AG09309 (cell line): Measurements from ENCODE around the gene PRKG1.

Source experiments
- DNase-seq: peaks from one replicate; pipeline ENCODE4 v3.0.0-alpha.2; 2010; ENCODE audit warnings: low read depth
- H3K4me3 ChIP-seq: 2 replicates; pipeline ENCODE4 v1.5.1; 2011; ENCODE audit warnings: mild to moderate bottlenecking, low read depth, low read length, moderate library complexity; ENCODE audit not compliant: control insufficient read depth
- TF ChIP-seq, protein P1 (sequence below): IDR thresholded peaks from 2 replicates; pipeline ENCODE4 v1.5.1; 2011; ENCODE audit warnings: mild to moderate bottlenecking, low read depth, low read length, inconsistent platforms; ENCODE audit not compliant: insufficient read depth, control insufficient read depth; ENCODE audit errors: missing control alignments

PRKG1 gene

DNA sequence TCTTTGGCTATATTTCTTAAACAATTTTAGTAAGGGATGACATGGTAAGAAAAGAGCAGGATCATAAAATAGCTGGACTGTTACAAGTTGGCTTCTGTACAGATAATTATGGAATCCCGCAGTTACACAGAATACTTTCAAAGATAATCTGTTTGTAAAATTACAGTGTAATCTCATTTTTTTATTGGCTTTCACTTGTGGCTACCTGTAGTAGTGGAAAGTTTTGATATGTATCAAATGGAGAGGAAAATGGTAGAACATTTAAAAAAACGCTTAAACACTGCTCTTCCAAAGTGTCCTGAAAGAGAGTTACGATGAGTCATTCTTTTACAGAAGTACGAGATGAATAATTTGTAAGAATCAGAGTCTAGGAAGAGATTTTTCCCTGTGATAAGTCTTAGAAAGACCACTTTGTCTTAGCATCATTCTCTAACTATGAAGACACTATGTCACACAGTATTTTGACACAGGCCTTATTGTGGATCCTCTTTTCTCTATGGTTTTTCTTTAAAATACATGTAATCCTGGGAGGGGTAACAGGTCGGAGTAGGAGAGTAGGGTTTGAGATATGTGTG lies 1024.8 kb downstream of the PRKG1 start:
- TF ChIP-seq, protein P1, sequence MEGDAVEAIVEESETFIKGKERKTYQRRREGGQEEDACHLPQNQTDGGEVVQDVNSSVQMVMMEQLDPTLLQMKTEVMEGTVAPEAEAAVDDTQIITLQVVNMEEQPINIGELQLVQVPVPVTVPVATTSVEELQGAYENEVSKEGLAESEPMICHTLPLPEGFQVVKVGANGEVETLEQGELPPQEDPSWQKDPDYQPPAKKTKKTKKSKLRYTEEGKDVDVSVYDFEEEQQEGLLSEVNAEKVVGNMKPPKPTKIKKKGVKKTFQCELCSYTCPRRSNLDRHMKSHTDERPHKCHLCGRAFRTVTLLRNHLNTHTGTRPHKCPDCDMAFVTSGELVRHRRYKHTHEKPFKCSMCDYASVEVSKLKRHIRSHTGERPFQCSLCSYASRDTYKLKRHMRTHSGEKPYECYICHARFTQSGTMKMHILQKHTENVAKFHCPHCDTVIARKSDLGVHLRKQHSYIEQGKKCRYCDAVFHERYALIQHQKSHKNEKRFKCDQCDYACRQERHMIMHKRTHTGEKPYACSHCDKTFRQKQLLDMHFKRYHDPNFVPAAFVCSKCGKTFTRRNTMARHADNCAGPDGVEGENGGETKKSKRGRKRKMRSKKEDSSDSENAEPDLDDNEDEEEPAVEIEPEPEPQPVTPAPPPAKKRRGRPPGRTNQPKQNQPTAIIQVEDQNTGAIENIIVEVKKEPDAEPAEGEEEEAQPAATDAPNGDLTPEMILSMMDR: no peak
- no peak for DNase-seq
- no peak overlapping the region for H3K4me3 ChIP-seq

DNA sequence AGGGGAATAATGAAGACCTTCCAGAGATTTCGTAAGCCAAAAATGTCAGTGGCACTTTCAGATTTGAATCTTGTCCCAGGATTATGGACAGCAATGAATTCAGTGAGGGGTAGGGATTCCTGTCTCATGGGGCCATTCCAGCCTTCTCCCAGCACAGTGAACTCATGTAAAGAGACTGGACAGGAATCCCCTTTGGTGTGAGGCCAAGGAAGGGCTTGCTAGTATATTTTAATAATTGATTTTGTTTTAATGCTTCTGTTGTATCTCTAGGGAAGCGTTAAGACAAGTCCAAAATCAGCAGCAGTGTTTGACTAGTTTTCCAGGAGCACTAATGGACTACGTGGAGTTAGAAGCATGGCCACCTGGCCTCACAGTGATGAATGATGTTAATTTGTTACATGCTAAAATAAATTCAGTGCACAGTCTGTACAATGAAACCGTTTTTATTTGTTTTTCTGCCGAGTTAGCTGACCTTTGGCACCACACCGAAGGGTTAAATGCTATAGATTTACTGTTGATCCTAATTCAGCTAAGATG lies 1025.8 kb downstream of the PRKG1 start:
- no peak for DNase-seq
- H3K4me3 ChIP-seq: no peak overlapping the region
- TF ChIP-seq, protein P1: no peak

DNA sequence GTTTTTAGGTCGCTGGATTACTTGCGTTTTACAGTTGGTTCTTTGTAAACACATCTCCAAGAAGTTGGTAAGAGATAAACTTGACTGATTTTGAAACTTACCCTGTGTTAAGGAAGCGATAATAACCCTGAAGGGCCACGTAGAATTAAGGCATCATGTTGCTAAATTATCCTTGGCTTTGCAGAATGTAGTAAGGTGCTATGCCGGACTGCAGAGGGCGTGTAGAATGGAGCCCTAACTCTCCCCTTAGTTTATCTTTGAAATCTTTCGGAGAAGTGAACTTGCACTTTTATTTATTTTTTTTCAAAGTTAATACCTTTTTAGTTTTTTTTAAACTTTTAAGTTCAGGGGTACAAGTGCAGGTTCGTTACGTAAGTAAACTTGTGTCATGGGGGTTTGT lies 1031.0 kb downstream of the PRKG1 start:
- no peak overlapping the region for H3K4me3 ChIP-seq
- DNase-seq: no peak
- TF ChIP-seq, protein P1: no peak

DNA sequence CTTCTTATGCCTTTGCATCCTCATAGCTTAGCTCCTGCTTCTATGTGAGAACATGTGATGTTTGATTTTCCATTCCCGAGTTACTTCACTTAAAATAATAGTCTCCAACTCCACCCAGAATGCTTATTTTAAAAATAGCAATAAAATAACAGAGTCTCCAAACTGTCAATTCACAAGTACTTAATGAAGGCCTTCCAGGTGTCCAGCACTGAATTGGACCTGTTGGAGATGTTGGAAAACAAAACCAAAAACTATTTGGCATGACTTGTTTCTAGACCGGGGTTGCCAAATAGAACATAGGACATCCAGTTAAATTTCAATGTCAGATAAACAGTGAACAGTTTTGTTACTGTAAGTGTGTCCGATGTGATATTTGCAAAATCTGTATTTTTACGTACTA lies 1031.7 kb downstream of the PRKG1 start:
- no peak for DNase-seq
- TF ChIP-seq, protein P1: no peak

DNA sequence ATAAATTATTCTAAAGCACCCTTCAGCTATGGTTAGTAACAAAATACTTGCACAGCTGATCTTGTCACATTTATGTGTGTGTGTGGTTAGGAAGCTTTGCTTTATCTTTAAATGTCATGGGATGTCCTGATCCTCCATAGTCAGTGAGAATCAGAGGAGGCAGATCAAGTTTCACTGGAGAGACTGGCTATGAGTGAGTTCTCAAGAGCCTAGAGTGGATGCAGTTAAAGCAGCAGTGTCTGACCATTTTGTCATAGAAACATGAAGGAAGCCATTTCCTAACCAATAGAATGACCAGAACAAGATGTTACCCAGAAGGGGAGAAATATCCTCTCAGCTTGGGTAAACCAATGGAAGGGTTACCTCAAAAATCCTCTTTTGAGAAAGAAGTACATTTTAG lies 1032.6 kb downstream of the PRKG1 start:
- TF ChIP-seq, protein P1: no peak
- DNase-seq: no peak

More for the DNA sequence above, 1031.7 kb downstream of the PRKG1 start:
- no peak overlapping the region for H3K4me3 ChIP-seq

DNA sequence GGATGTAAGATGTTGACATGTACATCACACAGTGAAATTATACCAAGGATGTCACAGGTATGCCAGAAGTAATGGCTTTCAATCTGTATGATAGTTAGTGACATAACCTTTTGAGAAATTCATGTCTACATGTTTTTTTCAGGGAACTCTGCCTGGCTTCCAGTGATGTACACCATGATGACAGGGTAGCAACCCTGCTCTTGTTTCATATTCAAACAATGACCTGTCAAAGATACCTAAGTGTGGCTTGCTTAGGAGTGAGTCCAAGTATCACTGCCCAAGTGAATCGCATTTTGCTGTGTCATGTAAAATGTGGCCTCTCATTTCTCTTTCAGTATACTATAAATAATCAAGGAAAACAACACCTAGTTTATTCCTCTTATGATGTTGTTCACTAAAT lies 1033.9 kb downstream of the PRKG1 start:
- no peak for DNase-seq
- TF ChIP-seq, protein P1: no peak
- no peak overlapping the region for H3K4me3 ChIP-seq

More for the DNA sequence above, 1032.6 kb downstream of the PRKG1 start:
- H3K4me3 ChIP-seq: no peak overlapping the region
